ENCODE results near the gene MAST4.

MAST4 gene

DNA sequence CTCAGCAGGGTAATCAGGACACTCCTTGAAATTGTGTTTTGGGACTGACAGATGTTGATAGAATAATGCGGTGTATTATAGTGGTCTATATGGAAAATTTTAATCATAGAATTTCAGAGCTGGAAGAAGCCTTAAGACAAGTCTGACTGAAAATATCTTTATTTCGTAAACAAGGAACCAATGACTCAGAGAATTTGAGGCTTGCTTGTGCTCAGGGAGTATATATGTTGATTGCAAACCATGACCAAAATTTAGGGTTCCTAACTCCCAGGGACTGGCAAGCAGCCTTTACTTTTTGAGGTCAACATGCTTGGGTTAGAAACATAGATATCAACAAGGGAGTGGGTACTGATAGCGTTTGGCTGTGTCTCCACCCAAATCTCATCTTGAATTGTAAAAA is 313.2 kb downstream of the MAST4 start:
- Histone ChIP-seq H3K4me3 (ENCODE audit: low read length) (no peak overlapping the region), H3K4me2 (ENCODE audit: low read length) (no peak overlapping the region)
- TF ChIP-seq EZH2phosphoT487 (IDR thresholded peaks at IDR 0.05; ENCODE audit: low read depth): no peak
- TF ChIP-seq, protein P1, sequence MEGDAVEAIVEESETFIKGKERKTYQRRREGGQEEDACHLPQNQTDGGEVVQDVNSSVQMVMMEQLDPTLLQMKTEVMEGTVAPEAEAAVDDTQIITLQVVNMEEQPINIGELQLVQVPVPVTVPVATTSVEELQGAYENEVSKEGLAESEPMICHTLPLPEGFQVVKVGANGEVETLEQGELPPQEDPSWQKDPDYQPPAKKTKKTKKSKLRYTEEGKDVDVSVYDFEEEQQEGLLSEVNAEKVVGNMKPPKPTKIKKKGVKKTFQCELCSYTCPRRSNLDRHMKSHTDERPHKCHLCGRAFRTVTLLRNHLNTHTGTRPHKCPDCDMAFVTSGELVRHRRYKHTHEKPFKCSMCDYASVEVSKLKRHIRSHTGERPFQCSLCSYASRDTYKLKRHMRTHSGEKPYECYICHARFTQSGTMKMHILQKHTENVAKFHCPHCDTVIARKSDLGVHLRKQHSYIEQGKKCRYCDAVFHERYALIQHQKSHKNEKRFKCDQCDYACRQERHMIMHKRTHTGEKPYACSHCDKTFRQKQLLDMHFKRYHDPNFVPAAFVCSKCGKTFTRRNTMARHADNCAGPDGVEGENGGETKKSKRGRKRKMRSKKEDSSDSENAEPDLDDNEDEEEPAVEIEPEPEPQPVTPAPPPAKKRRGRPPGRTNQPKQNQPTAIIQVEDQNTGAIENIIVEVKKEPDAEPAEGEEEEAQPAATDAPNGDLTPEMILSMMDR (IDR thresholded peaks at IDR 0.05; ENCODE audit: low read depth, low read length): no peak

DNA sequence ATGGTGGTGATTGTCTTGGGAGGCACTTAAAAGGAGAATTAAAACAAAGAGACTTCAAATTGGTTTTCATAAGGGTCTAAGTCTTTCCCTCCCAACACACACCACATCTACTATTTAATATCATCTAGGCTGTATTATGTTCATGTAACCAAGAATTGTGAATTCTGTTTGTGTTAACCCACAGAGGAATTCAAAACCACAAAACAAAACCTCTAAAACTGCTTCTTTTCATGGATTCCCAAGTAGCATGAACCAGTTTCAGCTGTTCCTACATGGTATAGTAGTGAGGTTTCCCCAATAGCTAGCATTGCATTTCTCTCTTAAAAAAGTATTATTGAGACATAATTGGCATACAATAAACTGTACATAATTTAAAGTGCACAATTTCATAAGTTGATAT is 316.6 kb downstream of the MAST4 start:
- H3K36me3 ChIP-seq (replicated peaks; ENCODE audit: low read depth, low read length): no peaks in the 10 kb centered on the region
- no peak for TF ChIP-seq EZH2phosphoT487 (IDR thresholded peaks at IDR 0.05; ENCODE audit: low read depth)
- TF ChIP-seq, protein P1 (IDR thresholded peaks at IDR 0.05; ENCODE audit: low read depth, low read length): no peak
- no peaks in the 10 kb centered on the region for H3K27me3 ChIP-seq (ENCODE audit: low read depth, low read length)
- no peak overlapping the region for H3K4me2 ChIP-seq (ENCODE audit: low read length)
- no peaks in the 10 kb centered on the region for H4K20me1 ChIP-seq (ENCODE audit: insufficient read depth, low read length)
- no peaks in the 10 kb centered on the region for H3K79me2 ChIP-seq (ENCODE audit: low read length)
- H3K9ac ChIP-seq (ENCODE audit: low read length): no peak overlapping the region
- no peaks in the 10 kb centered on the region for H3K4me1 ChIP-seq (ENCODE audit: low read length)
- no peak overlapping the region for H3K27ac ChIP-seq (ENCODE audit: low read length)
- no peak overlapping the region for H3K4me3 ChIP-seq (ENCODE audit: low read length)
- no peaks in the 10 kb centered on the region for H3K9me3 ChIP-seq (ENCODE audit: insufficient read depth, low read length)
- H2AFZ ChIP-seq (ENCODE audit: low read depth, low read length): no peak overlapping the region

More for the DNA sequence above, 313.2 kb downstream of the MAST4 start:
- Histone ChIP-seq H3K27me3 (ENCODE audit: low read depth, low read length) (no peaks in the 10 kb centered on the region), H3K27ac (ENCODE audit: low read length) (no peak overlapping the region), H2AFZ (ENCODE audit: low read depth, low read length) (no peak overlapping the region), H3K9ac (ENCODE audit: low read length) (no peak overlapping the region), H3K4me1 (ENCODE audit: low read length) (no peaks in the 10 kb centered on the region), H3K9me3 (ENCODE audit: insufficient read depth, low read length) (no peaks in the 10 kb centered on the region), H3K36me3 (replicated peaks; ENCODE audit: low read depth, low read length) (no peaks in the 10 kb centered on the region), H3K79me2 (ENCODE audit: low read length) (no peaks in the 10 kb centered on the region), H4K20me1 (ENCODE audit: insufficient read depth, low read length) (no peaks in the 10 kb centered on the region)

DNA sequence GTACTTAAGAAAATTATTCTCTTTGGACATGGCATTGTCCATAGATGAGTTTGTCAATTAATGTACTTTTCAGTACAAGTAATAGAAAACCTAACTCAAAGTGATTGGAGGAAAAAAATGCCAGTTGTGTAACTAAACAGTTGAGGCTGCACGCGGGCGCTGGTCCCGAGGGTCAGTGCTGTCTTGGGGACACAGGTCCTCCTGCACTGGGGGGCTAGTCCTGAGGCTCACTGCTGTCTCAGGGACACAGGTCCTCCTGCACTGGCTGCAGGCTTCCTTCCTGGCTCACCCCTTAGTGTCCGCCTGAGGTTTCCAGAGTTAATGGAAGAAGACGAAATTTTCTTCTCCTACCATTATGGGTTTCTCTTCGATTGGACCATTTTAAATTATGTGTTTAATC is 319.3 kb downstream of the MAST4 start:
- Histone ChIP-seq H3K4me1 (ENCODE audit: low read length) (no peaks in the 10 kb centered on the region), H4K20me1 (ENCODE audit: insufficient read depth, low read length) (no peaks in the 10 kb centered on the region), H3K4me3 (ENCODE audit: low read length) (no peak overlapping the region), H2AFZ (ENCODE audit: low read depth, low read length) (no peak overlapping the region), H3K27ac (ENCODE audit: low read length) (no peak overlapping the region), H3K9me3 (ENCODE audit: insufficient read depth, low read length) (no peaks in the 10 kb centered on the region), H3K79me2 (ENCODE audit: low read length) (no peaks in the 10 kb centered on the region), H3K27me3 (ENCODE audit: low read depth, low read length) (no peaks in the 10 kb centered on the region), H3K36me3 (replicated peaks; ENCODE audit: low read depth, low read length) (no peaks in the 10 kb centered on the region), H3K9ac (ENCODE audit: low read length) (no peak overlapping the region), H3K4me2 (ENCODE audit: low read length) (no peak overlapping the region)
- TF ChIP-seq EZH2phosphoT487 (IDR thresholded peaks at IDR 0.05; ENCODE audit: low read depth): no peak
- TF ChIP-seq, protein P1 (IDR thresholded peaks at IDR 0.05; ENCODE audit: low read depth, low read length): no peak

DNA sequence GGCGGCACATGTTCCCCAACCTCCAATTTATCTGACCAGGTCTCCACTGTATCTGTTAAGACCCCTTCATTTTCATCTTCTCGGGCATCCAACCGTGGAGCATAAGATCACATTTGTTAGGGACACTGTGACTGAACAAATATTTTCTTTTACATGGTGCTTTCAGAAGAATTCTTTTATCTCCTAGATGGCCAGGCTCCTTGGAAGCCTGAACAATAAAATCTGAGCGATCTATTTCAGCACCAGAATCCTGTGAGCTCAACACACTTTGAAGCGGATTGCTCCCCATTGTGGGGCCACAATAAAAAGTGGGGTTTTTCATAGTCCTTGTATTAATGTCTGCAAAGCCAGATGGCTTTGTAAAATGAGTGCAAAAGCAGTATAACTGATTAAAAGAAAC is 326.7 kb downstream of the MAST4 start:
- no peaks in the 10 kb centered on the region for H3K79me2 ChIP-seq (ENCODE audit: low read length)
- H3K4me3 ChIP-seq (ENCODE audit: low read length): no peak overlapping the region
- H3K27ac ChIP-seq (ENCODE audit: low read length): no peak overlapping the region
- TF ChIP-seq EZH2phosphoT487 (IDR thresholded peaks at IDR 0.05; ENCODE audit: low read depth): no peak
- TF ChIP-seq, protein P1 (IDR thresholded peaks at IDR 0.05; ENCODE audit: low read depth, low read length): no peak
- H3K9ac ChIP-seq (ENCODE audit: low read length): no peak overlapping the region
- no peaks in the 10 kb centered on the region for H3K9me3 ChIP-seq (ENCODE audit: insufficient read depth, low read length)
- H3K27me3 ChIP-seq (ENCODE audit: low read depth, low read length): peaks cover 5% of the 10 kb centered on the region; the same call in 1 of the 2 replicates
- no peak overlapping the region for H3K4me2 ChIP-seq (ENCODE audit: low read length)
- H2AFZ ChIP-seq (ENCODE audit: low read depth, low read length): no peak overlapping the region
- no peaks in the 10 kb centered on the region for H3K36me3 ChIP-seq (replicated peaks; ENCODE audit: low read depth, low read length)
- H4K20me1 ChIP-seq (ENCODE audit: insufficient read depth, low read length): no peaks in the 10 kb centered on the region
- no peaks in the 10 kb centered on the region for H3K4me1 ChIP-seq (ENCODE audit: low read length)

All from OCI-LY3 (cell line).